ENCODE results near the gene KIAA0319L.

GRCh38 chr1:35437200-35437599 lies 120.0 kb downstream of the KIAA0319L start:
- no peak for TF ChIP-seq CTCF (IDR thresholded peaks at IDR 0.05)
- no peak for TF ChIP-seq POLR2A (IDR thresholded peaks at IDR 0.05)
